ENCODE data around the gene ZGRF1. TPM values are rescaled to one million over a fixed set of nuclear protein-coding genes. Genes with fewer than 3 reads are reported as not detected.
"Not testable (repeated sequence)": the region's sequence is repeated elsewhere in the genome, so short reads cannot be mapped to it uniquely, and the experiment has no call there.

The ZGRF1 gene
- polyA plus RNA-seq, 2 of the 4 experiments (the other 2 are of a cell fraction): 5.4 to 7.4 TPM

- no peak for ATAC-seq
- H3K4me3 ChIP-seq: no peak overlapping the region
- H3K4me1 ChIP-seq: no peaks in the 10 kb centered on the region
- TF ChIP-seq E2F6 (IDR thresholded peaks at IDR 0.05; ENCODE audit: borderline replicate concordance, low read depth): no peak
- no peak for TF ChIP-seq NFE2L2 (conservative IDR thresholded peaks at IDR 0.05; ENCODE audit: low read length)
- TF ChIP-seq NPAS2 (CRISPR knock-in tag; IDR thresholded peaks at IDR 0.05; ENCODE audit: borderline replicate concordance): no peak
- CTCF ChIA-PET: no interaction called here
- no peaks in the 10 kb centered on the region for H3K9me3 ChIP-seq
- no peak overlapping the region for H3K4me2 ChIP-seq
- POLR2A ChIA-PET: interaction anchor here (0.9 kb wide), 1 partner anchor 9 kb away, joined by 4 read pairs; no protein-coding TSS in a partner anchor
- DNase-seq (ENCODE audit: low read depth in 1 of 2, low spot score in 1 of 2): no peak
- FAIRE-seq: no peak
- H3K27ac ChIP-seq: no peak overlapping the region
- 55% methylated on average over 5 of the region's 5 CpGs for WGBS (ENCODE audit: missing lambda C conversion rate)
Measured at GRCh38 chr4:112502871-112503270, 133.8 kb downstream of the ZGRF1 start.

DNA sequence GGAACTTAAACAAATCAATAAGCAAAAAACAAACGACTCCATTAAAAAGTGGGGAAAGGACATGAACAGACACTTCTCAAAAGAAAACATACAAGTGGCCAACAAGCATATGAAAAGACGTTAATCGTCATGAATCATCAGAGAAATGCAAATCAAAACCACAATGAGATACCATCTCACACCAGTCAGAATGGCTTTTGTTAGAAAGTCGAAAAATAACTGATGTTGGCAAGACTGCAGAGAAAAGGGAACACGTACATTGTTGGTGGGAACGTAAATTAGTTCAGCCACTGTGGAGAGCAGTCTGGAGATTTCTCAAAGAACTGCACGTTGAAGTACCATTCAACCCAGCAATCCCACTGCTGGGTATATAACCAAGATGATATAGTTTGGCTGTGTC, 144.4 kb downstream of the ZGRF1 start:
- H3K4me1 ChIP-seq: no peaks in the 10 kb centered on the region
- H3K9me3 ChIP-seq: 0 out of 3 replicates have a peak, but pooled peaks cover 4% of the 10 kb centered on the region
- ChIA-PET CTCF (no interaction called here), POLR2A (no interaction called here)
- FAIRE-seq (no peak), ATAC-seq (no peak), DNase-seq (ENCODE audit: low read depth in 1 of 2, low spot score in 1 of 2) (no peak)
- no peak overlapping the region for H3K27ac ChIP-seq
- H3K4me2 ChIP-seq: no peak overlapping the region
- TF ChIP-seq HES2 (IDR thresholded peaks at IDR 0.05): no peak
- no peak for TF ChIP-seq GATA3 (IDR thresholded peaks at IDR 0.05; ENCODE audit: borderline replicate concordance)
- no peak for TF ChIP-seq JUNB (IDR thresholded peaks at IDR 0.05)
- TF ChIP-seq MAFK (IDR thresholded peaks at IDR 0.05; ENCODE audit: partially characterized antibody): no peak
- no peak for TF ChIP-seq USF2 (IDR thresholded peaks at IDR 0.05)
- no peak for TF ChIP-seq CHD4 (IDR thresholded peaks at IDR 0.05; ENCODE audit: borderline replicate concordance)
- TF ChIP-seq SREBF2 (IDR thresholded peaks at IDR 0.05): no peak
- no peak for TF ChIP-seq KDM5A (IDR thresholded peaks at IDR 0.05)
- no peak for TF ChIP-seq SMC3 (IDR thresholded peaks at IDR 0.05)
- no peak for TF ChIP-seq CHD2 (IDR thresholded peaks at IDR 0.05; ENCODE audit: low read length, partially characterized antibody)
- 19% methylated on average over 7 of the region's 7 CpGs for WGBS (ENCODE audit: missing lambda C conversion rate)
- no peak overlapping the region for H3K4me3 ChIP-seq

GRCh38 chr4:112490808-112491207, 145.9 kb downstream of the ZGRF1 start:
- H3K27ac ChIP-seq; DNase-seq (ENCODE audit: low read depth in 1 of 2, low spot score in 1 of 2); H3K4me1 ChIP-seq; H3K9me3 ChIP-seq; FAIRE-seq; CTCF ChIA-PET; H3K4me2 ChIP-seq; POLR2A ChIA-PET; H3K4me3 ChIP-seq; ATAC-seq: not testable (repeated sequence)
- TF ChIP-seq ZFP36 (IDR thresholded peaks at IDR 0.05; ENCODE audit: borderline replicate concordance, partially characterized antibody): peak; percentile 56
- WGBS (ENCODE audit: missing lambda C conversion rate): 31% methylated on average over 3 of the region's 3 CpGs

Small RNAs within 50 kb of the gene (small RNA-seq; reads per million reads assigned to genes)
- gene MIR302A (0 to 1.8 (median 0) reads per million in 6 experiments), gene MIR302C (0 reads per million in 6 experiments), gene MIR302D (0 reads per million in 6 experiments), gene MIR367 (0 reads per million in 6 experiments)

Other genes starting within 250 kb of the ZGRF1 start
- not detected in 2 replicates for gene NEUROG2, start 120.7 kb downstream of the ZGRF1 start, polyA plus RNA-seq (2011; rRNA removed)
- gene NEUROG2, start 120.7 kb downstream of the ZGRF1 start, polyA plus RNA-seq (2017; fragmentation: RNase III; extraction: RNeasy Plus Mini Kit Qiagen cat#74134 plus additional on column Dnase treatment): not detected in 3 replicates
- 22.8 and 56.7 TPM in 2 replicates for gene LARP7, start 234 bp upstream of the ZGRF1 start, polyA plus RNA-seq (2011; rRNA removed)
- 51.8 to 58.5 TPM (median 56.0 TPM) in 3 replicates for gene LARP7, start 234 bp upstream of the ZGRF1 start, polyA plus RNA-seq (2017; fragmentation: RNase III; extraction: RNeasy Plus Mini Kit Qiagen cat#74134 plus additional on column Dnase treatment)

Measured in A549 (cell line).